Activated CD4-positive, alpha-beta T cell treated with anti-CD3 and anti-CD28 coated beads, Interleukin-2, amount 50 U/mL, for 48 hours (primary cell): Measurements from ENCODE around the gene PTPN5.

Source experiments
- DNase-seq, 2 experiments: peaks; one replicate each; pipeline ENCODE4 v3.0.0-alpha.2; 2020

The PTPN5 gene

GRCh38 chr11:18772211-18772610, 19.4 kb downstream of the PTPN5 start:
- no peak for DNase-seq

- no peak for DNase-seq
These were observed 20.1 kb downstream of the PTPN5 start for GRCh38 chr11:18771266-18772035.

GRCh38 chr11:18770479-18771125, 21.0 kb downstream of the PTPN5 start:
- DNase-seq: no peak

- DNase-seq: no peak
These were observed 21.7 kb downstream of the PTPN5 start for GRCh38 chr11:18769802-18770456.

GRCh38 chr11:18768978-18769377, 22.6 kb downstream of the PTPN5 start:
- DNase-seq: no peak

GRCh38 chr11:18768472-18768901, 23.1 kb downstream of the PTPN5 start:
- peak in 1 of 2 experiments; percentile 14 for DNase-seq

- DNase-seq: no peak
These were observed 25.6 kb downstream of the PTPN5 start for GRCh38 chr11:18766015-18766414.

GRCh38 chr11:18765554-18765953, 26.0 kb downstream of the PTPN5 start:
- no peak for DNase-seq

- DNase-seq: no peak
These were observed 29.9 kb downstream of the PTPN5 start for GRCh38 chr11:18761741-18762140.

- no peak for DNase-seq
These were observed 30.5 kb downstream of the PTPN5 start for GRCh38 chr11:18761144-18761543.

- no peak for DNase-seq
These were observed 33.8 kb downstream of the PTPN5 start for GRCh38 chr11:18757811-18758210.

GRCh38 chr11:18756889-18757288, 34.7 kb downstream of the PTPN5 start:
- no peak for DNase-seq

- no peak for DNase-seq
These were observed 37.3 kb downstream of the PTPN5 start for GRCh38 chr11:18754308-18754707.

- no peak for DNase-seq
These were observed 39.1 kb downstream of the PTPN5 start for GRCh38 chr11:18752502-18752901.

- no peak for DNase-seq
These were observed 40.7 kb downstream of the PTPN5 start for GRCh38 chr11:18750944-18751343.

- DNase-seq: no peak
These were observed 41.8 kb downstream of the PTPN5 start for GRCh38 chr11:18749681-18750319.

- DNase-seq: no peak
These were observed 42.7 kb downstream of the PTPN5 start for GRCh38 chr11:18748766-18749365.

- DNase-seq: no peak
These were observed 46.3 kb downstream of the PTPN5 start for GRCh38 chr11:18745251-18745650.

GRCh38 chr11:18743900-18744514, 47.6 kb downstream of the PTPN5 start:
- DNase-seq: no peak

- no peak for DNase-seq
These were observed 48.2 kb downstream of the PTPN5 start for GRCh38 chr11:18743365-18743764.

- no peak for DNase-seq
These were observed 49.8 kb downstream of the PTPN5 start for GRCh38 chr11:18741783-18742182.

- DNase-seq: no peak
These were observed 51.9 kb downstream of the PTPN5 start for GRCh38 chr11:18739685-18740084.

- no peak for DNase-seq
These were observed 54.0 kb downstream of the PTPN5 start for GRCh38 chr11:18737642-18738041.
